DMS79 (cell line): ENCODE results near the gene CNOT3.

Experiments
- DNase-seq: peaks from one replicate; lab custom pipeline; 2025; lab: John Stamatoyannopoulos, UW

The CNOT3 gene

DNA sequence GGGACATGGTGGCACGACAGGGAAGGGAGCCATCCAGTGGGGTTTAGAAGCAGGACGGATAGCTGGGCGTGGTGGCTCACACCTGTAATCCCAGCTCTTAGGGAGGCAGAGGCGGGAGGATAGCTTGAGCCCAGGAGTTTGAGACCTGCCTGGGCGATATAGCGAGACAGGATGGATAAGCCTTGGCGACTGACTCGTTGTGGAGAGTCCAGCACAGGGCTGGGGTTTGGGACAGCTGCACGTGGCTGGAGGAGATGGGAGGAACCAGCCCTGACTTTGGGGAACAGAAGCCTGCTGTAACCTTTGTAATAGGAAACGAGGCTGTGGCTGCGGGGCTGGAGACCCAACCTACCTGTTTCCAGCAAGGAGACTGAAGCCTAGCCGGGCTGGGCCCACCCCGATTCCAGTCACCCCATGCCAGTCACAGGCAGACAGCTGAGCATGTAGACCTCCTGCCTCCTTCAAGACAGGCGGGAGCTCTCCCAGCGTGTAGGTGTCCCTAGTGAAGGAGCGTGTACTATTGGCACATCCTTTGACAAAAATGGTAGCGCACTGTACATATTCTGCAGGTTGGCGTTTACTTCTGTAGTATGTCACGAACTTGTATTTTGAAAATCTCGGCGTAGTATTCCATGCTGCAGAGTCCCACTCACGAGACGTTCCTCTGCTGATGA lies 13.9 kb downstream of the CNOT3 start:
- DNase-seq: no peak

DNA sequence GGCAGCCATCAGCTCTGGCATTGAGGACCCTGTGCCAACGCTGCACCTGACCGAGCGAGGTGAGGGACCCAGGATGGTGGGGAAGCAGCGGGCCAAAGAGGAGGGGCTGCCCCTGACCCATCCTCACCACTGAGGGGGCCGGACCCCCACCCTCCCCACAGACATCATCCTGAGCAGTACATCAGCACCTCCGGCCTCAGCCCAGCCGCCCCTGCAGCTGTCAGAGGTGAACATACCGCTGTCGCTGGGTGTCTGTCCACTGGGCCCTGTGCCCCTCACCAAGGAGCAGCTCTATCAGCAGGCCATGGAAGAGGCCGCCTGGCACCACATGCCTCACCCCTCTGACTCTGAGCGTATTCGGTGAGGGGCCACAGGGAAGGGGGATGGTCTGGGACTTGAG lies 14.7 kb downstream of the CNOT3 start:
- DNase-seq: no peak

DNA sequence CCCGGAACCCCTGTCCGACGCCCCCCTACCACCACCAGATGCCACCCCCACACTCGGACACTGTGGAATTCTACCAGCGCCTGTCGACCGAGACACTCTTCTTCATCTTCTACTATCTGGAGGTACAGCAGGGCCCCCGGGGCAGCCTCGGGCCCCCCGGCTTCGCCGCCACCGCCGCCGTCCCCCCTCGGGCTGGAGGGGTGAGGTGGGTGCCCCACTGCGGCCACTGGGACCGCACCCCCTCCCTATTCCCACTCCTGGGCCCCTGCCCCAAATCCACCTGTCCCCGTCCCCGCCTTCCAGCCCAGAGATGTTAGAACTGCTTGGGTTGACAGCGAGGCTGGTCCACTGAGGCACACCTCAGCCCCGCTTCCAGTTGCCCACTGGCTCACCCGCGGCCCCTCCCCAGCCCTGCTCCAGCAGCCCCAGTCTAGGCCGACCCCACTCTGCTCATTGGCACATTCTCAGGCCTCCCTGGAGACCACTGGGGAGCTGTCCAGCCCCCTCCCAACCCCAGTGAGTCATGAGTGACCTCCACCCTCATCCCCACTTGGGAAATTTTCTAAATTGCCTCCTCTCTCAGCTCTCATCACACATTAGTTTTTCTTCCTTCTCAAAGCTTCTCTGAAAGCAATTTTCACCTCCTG lies 15.4 kb downstream of the CNOT3 start:
- no peak for DNase-seq

DNA sequence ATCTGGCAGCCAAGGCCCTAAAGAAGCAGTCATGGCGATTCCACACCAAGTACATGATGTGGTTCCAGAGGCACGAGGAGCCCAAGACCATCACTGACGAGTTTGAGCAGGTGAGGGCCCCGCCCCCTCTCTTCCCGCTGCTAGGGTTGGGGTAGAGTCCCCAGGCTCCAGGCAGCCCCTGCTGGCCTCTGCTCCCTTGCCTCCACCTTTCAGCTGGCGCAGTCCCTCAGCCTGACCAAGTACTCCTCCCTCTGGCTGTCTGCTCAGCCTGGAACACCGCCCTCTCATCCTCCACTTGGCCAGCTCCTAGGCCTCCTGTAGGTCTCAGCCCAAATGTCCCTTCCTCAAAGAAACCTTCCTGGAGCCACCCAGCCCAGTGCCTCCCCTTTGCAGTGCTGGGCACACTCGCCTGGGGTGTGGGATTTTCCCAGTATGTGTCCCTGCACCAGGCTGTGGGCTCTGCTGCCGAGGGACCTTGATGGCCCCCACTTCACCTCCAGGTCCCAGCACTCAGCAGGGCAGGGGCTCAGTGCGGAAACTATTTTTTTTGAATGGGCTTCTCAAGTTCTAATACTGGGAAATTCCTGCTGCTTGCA lies 16.3 kb downstream of the CNOT3 start:
- no peak for DNase-seq

DNA sequence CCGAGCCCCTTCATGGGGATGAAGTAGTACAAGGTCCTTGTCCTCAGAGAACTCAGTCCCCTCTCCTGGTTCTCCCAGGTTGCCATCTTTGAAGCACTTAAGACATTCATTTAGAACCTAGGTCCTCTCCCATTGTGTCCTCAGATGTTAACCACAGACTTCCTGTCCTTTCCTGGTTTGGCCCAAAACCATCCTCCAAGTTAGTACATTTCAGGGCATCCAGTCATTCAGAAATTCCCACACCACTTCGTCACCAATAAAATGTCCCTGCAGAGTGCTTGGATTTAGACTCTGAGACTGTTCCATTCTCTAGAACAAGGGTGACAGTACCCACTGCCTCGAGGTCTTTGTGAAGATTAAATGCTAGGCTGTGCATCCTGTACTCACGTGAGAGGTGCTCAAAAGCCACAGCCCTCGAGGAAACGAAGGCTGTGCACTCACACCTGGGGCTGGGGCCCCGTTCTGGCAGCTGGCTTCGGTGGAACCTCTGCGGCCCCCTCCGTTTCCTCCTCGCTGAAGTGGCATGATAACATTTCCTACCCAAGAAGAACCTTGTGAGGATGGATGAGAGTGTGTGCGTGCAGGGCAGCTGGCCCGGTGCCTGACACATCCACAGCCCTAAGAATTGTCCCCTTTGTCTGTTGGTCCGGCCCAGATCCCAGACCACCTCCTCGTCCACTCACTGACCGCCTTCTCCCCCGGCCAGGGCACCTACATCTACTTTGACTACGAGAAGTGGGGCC lies 17.2 kb downstream of the CNOT3 start:
- no peak for DNase-seq

DNA sequence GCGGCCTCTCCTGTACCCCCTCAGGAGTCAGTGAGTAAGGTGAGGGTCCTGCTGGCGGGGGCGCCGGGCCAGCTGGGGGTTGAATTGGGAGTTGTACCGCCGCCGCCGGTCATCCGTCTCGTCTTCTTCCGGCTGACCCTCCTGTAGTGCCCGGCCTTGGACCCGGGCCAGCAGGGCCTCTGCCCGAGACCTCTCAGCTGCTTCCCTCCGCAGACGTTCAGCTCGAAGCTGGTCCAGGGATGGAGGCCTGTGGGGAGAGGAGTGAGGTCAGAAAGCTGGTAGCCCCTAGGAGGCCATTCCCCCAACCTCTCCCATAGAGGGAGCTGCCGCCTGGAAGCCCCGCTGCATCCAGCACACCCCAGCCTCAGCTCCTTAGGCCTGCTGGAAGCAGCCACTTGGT lies 18.1 kb downstream of the CNOT3 start:
- no peak for DNase-seq

DNA sequence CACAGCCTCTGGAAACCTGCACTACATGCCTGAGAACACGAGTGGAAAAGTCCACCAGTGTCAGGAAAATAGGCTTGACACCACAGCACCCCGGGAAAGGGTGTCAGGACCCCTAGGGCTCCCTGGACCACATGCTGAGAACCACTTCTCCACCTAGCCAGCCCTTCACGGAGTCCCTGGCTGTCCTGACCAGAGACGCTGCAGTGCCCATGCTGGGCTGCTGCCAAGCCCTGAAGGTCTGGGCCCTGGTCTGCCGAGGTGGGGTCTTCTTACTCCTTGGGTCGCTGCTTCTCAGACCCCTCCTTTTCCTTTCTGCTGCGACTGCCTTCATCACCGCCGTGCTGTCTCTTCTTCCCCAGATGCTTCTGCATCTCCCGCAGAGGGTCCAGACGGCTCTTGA lies 18.9 kb downstream of the CNOT3 start:
- no peak for DNase-seq

DNA sequence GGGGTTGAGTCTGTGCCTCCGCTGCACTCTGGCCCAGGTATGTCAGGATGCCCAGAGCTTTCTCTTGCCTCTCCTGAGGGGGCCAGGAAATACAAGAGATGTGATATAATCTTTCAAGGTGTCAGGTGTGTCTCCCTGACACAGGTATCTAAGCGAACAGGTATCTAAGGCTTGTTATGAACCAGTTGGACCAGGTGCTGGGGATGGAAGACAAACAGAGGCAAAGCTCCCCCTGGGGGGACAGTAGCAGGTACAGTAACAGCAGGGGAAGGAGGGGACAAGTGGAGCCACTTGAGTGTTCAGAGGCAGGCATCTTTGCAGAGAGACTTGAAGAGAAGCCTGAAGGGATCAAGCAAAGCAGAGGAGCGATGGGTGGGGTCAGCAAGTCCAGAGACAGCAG lies 19.4 kb downstream of the CNOT3 start:
- DNase-seq: no peak

DNA sequence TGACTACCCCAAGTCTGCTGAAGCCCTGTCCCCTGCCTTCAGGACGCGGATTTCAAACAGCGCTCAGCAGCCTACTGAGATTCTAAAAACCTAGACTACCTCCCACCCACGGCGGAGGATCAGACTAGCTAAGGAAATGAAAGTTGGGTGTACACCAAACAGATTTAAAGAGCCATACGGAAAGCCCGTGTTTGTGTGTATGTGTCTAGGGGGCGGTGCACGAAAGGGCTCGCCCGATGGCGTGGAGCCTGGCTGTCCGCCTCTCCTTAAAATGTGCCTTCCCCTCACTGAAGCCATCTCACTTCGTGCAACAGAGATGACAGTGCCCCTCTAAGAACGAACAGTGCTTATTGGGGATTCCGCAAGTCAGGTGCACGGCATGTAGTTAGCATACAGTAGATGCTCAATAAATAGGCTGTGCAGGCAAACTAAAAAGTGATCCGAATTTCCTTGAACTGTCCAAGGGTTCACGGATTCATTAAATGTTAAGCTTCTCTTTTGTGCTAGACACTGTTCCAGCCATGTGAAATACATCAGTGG lies 21.3 kb downstream of the CNOT3 start:
- no peak for DNase-seq

DNA sequence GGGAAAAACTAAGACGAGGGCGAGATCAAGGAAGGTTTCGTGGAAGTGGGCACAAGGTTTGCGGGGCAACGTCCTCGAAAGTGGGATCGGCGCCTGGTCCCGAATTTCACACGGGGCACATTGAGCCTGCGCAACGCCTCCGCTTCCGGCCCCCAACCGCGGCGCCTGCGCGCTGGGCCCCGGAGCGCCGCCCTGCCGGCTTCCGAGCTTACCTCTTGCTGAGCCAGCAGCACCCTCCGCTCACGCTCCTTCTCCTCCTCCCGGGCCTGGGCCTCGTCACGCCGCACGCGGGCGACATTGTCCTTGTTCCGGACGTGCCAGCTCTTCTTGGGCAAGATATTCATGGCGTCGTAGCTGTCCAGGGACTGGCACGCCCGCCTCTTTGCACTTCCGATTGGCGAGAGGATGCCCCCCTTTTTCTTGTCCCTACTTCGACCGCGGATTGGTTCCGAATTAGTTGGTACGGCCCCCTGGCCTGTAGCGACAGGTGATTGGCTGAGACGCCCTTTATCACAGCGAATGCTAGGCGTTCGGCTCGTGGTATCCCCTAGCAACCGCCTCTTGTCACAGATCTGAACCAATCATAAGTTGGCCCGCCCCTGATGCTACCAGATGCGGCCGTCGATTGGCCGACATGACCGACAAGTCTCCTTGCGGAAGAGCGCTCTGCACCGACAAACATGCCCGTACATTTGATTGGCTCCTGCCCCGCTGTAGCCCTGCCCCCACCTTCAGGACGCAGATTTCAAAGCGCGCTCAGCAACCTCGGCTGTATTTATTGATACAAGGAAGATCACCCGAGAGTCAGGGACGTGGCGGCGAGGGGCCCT lies 22.0 kb downstream of the CNOT3 start, which contains the start of gene LENG1:
LENG1 (minus strand) TSS at position 370 of the 830 bp plus-strand sequence; CDS start at position 344, 26 bp downstream.
- DNase-seq: peak; percentile 100

DNA sequence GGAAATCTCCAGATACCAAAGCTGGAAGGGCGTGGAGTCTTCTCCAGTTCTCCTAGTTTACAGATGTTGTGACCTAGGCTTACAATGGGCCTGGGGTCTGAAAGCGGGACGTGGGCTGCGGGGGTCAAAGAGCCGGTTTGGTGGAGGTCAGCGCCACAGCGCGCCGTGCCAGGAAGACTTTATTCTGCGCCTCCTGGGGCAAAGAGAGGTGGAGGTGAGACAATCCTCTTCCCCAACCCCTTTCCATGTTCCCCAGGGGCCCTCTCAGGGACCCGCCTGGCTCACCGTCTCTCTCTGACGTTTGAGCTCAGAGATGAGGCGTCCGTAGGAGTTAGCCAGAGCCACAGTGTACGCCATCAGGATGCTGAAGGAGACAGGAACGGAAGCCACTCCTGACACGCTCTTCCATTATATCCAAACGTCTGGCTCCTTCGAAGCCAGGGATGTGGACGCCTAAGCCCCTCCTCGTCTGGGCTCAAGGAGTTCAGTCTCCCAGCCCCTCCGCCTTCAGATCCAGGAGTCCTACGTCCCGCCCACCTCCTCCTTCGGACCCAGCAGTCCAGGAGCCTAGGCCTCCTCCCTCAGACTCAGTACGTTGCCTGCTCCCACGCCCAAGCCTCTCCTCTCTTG lies 22.7 kb downstream of the CNOT3 start:
- peak; percentile 74 for DNase-seq

DNA sequence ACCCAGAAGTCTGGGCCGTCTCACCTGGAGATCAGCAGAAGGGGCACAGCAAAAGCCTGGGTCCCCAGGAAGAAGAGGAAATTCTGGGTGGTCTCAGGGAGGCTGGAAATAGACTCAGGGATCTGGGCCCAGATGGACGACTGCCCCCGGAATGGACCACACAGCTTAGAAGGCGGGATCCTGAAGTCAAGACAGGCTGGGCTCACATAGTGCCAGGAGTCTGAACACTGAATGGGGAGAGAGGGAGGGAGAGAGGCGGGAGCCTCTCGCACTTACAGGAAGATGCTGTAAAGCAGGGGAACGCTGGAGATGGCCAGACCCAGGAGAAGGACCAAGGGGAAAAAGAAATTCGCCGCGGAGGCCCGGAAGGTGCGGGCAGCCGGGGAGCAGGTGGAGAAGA lies 23.3 kb downstream of the CNOT3 start:
- no peak for DNase-seq

DNA sequence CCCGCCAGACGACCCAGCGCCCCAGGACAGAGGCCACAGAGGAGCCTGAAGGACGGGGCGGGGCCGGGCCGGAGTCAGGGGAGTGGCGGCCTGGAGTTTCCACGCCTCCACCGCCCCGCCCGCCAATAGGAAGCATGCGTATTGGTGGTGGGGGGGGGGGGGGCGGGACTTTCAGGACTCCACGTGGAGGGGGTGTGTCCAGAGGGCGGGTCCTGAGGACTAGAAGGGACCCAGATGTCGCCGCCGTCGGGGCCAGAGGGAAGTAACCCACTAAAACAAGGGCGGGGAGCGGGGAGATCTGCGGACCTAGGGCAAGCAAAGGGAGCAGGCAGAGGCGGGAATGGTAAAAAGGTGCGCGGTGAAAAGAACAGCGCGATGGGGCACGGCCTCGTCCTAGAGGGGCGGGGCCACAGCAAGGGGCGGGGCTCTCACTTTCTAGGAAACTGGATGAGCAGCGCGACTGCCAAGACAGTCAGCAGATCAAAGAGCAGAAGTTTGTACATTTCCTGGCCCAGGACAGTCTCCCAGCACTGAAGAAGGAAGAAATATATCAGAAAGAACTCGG lies 24.8 kb downstream of the CNOT3 start:
- DNase-seq: peak; percentile 13

DNA sequence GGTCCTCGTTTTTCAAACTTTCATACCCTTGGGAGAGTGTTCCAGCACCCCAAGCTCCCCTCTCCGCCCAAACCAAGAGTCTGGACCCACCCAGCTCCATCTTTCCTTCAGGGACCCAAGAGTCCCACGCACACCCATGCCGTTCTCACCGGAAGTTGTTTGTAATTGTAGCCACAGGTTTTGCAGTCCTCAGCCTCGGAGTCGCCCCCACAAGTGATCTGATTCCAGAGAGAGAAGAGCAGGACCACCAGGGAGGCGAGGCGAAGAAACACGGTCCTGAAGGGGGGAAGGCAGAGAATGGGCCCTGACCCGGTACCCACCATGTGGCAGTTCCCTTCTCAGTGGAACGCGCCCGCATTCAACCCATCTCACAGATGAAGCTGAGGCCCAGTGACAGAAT lies 25.3 kb downstream of the CNOT3 start:
- no peak for DNase-seq

DNA sequence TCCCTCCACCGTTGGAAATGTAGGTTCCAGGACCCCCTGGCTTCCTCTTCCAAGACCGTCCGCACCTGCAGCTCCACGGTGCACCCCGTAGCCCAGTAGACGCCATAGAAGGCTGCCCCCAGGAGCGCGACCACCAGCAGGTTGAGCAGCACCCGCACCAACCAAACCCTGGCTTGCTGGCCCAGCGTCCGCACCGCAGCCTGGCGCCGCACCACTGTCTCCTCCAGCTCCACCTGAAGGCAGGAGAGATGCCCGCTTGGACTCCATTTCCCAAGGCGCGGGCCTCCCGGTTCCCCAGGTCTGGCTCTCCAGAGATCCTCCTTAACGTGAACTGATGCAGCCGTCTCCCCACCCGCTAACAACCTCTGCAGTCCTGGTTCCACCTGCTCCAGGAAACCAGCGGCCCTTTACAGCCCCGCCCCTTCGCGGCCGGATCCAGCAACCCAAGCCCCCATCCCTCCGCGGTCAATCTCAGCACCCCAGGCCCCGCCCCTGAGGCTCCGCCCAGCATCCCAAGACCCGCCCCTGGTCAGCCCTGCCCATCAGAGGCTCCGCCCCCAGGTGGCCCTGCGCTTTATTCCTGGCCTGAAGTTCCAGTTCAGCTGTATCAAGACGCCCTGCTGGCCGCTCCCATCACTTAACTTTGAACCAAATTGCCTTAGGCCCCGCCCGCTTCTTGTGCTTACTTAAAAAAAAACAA lies 27.0 kb downstream of the CNOT3 start:
- no peak for DNase-seq

DNA sequence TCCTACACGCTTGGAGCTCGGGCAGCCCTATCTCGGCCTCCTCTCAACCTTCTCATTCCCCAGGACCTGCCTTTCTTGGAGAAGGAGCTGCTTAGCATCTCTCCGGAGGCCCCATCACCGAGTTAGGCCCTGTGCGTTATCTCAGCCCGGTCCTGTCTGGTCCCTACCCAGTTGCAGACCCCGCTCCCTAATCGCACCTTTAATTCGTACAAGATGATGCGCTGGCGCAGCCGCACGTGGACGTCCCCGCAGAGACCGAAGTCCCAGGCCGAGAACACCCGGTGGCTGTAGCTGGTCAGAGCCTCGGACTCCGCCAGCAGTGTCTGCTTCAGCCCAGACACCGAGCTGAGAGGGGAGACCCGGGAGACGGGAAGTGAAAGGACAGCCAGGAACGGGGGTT lies 27.7 kb downstream of the CNOT3 start:
- no peak for DNase-seq

DNA sequence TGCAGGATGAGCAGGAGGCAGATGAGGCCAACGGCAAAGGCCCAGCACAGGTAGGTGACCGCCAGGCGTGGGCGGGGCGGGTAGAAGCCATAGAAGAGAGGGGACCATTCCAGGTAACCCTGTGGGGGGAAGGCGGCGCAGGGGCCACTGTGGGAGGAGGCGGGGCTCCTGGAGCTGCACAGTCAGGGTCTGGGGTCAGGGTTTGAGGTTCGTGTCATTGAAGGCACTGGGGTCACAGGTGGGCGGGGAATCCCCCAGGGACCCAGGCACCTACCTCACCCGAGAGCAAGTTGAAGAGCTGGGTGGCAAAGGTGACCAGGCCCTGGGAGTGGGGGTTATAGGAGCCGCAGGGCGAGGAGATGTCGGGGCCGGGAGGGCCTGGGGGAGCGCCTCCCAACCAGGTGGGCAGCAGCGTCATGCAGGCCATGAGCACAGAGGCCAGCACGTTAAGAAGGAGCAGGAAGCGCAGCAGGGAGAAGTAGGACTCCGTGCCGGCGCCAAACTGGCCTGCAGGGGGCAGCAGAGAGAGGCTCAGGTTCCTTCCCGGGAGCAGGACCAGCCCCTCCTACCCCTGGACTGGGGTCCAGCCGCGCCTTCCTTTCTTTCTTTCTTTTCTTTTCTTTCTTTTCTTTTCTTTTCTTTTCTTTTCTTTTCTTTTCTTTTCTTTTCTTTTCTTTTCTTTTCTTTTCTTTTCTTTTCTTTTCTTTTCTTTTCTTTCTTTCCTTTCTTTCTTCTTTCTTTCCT lies 30.8 kb downstream of the CNOT3 start:
- peak; percentile 58 for DNase-seq

DNA sequence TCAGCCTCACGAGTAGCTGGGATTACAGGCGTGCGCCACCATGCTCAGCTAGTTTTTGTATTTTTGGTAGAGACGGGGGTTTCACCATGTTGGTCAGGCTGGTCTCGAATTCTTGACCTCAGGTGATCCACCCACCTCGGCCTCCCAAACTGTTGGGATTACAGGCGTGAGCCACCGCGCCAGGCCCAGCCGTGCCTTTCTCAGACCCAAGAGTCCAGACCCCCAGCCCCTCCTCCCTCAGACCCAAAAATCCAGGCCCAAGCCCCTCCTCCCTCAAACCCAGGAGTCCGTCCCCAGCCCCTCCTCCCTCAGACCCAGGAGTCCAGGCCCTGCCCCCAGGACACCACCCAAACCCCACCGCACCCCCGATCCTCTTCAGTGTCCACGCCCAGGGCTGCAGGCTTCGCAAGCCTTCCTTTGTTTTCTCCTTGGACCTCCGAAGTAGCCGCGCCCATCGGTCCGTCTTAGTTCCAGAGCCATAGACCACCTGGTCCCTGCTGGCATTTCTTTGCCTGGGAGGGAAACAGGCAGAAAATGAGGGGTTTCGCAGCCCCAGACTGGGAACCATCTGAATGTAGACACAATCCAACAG lies 31.7 kb downstream of the CNOT3 start:
- DNase-seq: no peak
